Stimulated activated CD8-positive, alpha-beta memory T cell treated with anti-CD3 and anti-CD28 coated beads, Interleukin-4, amount 100 ng/mL, for 4 hours (primary cell): ENCODE data around the gene MAP3K14.
"Not testable (repeated sequence)": the region's sequence is repeated elsewhere in the genome, so short reads cannot be mapped to it uniquely, and the experiment has no call there.

ENCODE experiments used
- DNase-seq, 2 donors: peaks; one replicate each; pipeline ENCODE4 v3.0.0-alpha.2; 2020; ENCODE audit warnings: low read depth in 2 of 2, low spot score in 1 of 2

The MAP3K14 gene

GRCh38 chr17:45260204-45260783 lies 56.5 kb downstream of the MAP3K14 start:
- DNase-seq = no peak

DNA sequence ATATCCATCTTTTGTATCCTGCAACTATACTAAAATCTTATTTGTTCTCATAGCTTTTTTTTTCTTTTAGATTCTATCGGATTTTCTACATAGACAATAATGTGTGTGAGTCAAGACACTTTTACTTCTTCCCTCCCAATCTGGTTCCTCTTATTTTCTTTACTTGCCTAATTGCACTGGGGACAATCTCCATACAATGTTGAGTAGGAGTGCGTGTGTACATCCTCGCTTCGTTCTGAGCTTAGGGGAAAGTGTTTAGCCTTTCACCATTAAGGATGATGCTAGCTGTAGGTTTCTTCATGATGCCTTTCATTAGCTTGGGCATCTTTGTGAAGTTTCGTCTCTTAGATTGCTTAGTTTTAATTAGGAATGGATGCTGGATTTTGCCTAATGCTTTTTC lies 57.8 kb downstream of the MAP3K14 start:
- DNase-seq = no peak

- no peak for DNase-seq
Observed at GRCh38 chr17:45257115-45257514, 59.7 kb downstream of the MAP3K14 start.

- DNase-seq = no peak
Observed at GRCh38 chr17:45256114-45256966, 60.5 kb downstream of the MAP3K14 start.

DNA sequence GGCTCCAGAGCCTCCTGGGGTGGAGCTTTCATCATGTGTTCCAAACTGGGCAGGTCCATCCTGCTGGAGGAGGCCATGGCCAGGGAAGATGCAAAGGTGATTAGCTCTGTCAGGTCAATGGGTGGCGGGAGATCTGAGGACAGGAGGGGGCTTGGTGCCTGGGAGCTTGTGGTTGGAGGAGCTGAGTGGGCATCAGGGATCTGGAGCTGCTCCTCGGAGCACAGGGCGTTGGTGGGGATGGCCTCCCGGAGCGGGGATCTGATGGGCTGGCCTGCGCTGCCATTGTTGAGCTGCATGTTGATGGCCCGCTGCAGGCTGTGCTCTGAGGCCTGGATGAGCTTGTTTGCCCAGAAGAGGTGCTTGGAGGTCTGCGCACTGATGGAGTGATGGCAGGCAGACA lies 61.5 kb downstream of the MAP3K14 start:
- no peak for DNase-seq

DNA sequence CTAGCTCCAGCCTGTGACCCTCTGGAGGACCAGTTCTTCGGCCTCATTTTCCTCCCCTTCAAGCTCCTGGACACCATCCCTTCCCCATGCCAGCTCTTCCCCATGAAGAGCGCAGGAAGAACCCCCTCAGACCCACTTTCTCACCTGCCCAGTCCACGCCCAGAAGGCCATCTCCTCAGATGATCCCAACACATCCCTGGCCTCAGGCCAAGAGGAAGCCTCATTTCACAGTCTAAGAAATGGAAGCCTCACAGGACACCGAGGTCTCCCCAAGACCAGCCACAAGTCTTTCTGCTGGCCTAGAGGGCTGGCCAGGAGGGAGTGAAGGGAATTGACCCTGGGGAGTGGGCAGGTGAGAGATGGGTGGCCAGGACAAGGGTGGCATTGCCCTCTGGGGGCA lies 62.9 kb downstream of the MAP3K14 start:
- DNase-seq = no peak

DNA sequence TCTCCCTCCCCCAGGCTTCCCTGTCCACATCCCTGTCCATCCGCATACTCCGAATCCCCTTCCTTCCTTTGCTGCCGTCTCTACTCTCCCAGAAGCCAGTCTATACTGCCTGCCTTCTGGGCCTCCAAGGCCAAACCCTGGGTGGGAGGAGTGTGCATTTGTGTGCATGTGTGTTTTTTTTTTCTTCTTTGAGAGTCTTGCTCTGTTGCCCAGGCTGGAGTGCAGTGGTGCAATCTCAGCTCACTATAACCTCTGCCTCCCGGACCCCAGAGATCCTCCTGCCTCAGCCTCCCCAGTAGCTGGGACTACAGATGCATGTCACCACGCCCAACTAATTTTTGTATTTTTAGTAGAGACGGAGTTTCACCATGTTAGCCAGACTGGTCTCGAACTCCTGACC lies 63.6 kb downstream of the MAP3K14 start:
- not testable (repeated sequence) for DNase-seq

DNA sequence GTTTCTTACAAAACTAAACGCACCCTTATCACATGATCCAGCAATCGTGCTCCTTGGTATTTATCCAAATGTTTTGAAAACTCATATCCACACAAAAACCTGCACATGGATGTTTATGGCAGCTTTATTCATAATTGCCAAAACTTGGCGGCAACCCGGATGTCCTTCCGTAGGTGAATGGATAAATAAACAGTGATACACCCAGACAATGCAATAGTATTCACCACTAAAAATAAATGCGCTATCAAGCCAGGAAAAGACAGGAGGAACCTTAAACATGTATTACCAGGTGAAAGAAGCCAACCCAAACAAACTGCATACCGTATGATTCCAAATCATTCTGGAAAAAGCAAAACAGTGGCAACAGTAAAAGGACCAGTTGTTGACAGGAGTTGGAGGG lies 64.9 kb downstream of the MAP3K14 start:
- DNase-seq = no peak

DNA sequence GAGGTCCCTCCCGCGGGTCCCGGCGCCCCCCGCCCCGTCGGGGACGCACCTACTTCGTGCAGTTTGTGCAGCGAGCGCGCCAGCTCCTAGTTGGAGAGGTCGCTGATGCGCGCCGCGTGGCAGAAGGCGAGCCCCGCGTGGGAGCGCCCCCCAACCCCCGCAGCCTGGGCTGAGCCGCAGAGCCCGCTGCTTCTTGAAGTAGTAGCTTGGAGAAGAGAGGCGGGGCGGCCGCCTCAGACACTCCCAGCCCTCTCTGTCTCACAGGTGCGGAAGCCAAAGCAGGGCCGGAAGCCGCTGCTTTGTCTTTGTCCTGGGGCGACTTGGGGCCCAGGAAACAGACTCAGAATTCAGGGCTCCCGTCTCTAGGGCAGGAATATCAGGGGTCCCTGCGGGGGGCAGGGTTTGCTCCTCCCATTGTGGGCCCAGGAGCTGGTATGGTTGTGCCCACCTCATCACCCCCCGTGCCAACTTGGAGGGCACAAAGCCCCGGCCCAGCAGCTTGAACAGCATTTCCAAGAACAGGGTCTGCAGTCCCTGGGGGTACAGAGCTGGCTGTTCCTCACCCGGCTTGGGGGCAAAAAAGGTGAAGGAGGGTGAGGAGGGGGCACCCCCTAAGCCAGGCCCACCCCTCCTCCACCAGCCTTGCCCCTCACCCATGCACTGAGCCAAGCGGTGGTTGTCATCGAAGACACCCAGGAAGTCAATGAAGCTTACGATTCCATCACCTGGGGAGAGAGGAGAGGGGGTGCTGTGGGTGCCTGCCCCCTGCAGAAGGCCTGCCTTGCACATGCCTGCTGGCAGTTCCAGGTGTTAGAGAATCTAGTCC lies 68.5 kb downstream of the MAP3K14 start:
- DNase-seq = peak; percentile 63 to 74

GRCh38 chr17:45247429-45248131 lies 69.2 kb downstream of the MAP3K14 start:
- peak; percentile 90 to 95 for DNase-seq

DNA sequence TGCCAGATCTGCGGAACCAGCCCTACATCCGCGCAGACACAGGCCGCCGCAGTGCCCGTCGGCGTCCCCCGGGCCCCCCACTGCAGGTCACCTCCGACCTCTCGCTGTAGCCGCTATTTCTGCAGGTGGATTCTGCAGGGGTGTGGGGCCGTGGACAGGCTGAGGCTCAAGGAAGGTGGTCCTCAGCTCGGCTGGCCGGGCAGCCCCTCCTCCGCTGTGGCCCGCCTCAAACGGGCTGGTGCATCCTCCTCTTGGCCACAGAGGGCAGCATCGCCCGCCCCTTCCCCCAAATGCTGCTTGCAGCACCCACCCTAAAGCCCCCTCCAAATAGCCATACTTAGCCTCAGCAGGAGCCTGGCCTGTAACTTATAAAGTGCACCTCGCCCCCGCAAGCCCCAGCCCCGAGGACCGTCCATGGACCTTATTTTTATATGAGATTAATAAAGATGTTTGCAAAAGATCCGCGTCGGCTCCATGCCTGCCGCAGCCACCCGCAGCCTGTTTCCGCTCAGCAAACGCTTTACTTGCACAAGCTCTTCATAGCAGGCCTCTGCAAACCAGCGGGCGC lies 69.9 kb downstream of the MAP3K14 start:
- no peak for DNase-seq

- DNase-seq = no peak
Observed at GRCh38 chr17:45246338-45246737, 70.5 kb downstream of the MAP3K14 start.

GRCh38 chr17:45244725-45245656 lies 71.8 kb downstream of the MAP3K14 start:
- DNase-seq = no peak

DNA sequence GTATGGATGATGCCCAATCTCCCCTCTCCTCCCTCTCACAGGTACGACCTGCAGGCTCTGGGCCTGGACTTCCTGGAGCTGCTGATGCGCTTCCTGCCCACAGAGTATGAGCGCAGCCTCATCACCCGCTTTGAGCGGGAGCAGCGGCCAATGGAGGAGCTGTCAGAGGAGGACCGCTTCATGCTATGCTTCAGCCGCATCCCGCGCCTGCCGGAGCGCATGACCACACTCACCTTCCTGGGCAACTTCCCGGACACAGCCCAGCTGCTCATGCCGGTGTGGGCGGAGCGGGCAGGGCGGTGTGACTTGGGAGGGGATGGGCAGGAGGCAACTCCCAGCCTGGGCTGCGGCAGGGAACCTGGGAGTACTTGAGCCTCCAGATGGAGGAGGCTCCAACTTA lies 73.1 kb downstream of the MAP3K14 start:
- no peak for DNase-seq

DNA sequence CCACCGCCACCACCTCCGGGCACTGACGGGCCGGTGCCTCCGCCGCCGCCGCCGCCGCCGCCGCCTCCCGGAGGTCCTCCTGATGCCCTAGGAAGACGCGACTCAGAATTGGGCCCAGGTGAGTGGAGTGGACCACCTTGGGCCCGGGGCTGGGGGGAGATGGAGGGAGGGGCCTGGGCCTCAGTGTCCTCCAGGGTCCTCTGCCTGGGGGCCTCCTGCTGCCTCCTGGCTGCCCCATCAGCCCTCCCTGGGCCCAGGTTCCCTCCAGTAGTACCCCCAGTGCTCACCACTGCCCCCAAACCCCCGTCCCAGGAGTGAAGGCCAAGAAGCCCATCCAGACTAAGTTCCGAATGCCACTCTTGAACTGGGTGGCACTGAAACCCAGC lies 74.8 kb downstream of the MAP3K14 start:
- no peak for DNase-seq

DNA sequence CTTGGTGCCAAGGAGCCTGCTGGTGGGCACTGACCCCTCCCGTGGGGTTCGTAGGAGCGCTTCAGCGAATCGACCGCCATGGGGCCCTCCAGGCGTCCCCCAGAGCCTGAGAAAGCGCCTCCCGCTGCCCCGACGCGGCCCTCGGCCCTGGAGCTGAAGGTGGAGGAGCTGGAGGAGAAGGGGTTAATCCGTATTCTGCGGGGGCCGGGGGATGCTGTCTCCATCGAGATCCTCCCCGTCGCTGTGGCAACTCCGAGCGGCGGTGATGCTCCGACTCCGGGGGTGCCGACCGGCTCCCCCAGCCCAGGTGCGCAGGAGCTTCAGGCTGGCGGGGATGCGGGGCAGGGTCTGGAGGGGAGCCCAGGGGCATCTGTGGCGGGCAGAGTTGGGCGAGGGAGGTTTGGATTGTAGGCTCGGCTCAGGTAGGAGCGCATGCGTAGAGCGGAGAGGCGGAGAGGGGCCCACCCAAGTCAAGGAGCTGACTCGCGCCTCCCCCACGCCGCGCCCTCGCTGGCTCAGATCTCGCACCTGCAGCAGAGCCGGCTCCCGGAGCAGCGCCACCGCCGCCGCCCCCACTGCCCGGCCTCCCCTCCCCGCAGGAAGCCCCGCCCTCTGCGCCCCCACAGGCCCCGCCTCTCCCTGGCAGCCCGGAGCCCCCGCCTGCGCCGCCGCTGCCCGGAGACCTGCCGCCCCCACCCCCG lies 75.3 kb downstream of the MAP3K14 start:
- DNase-seq = no peak

DNA sequence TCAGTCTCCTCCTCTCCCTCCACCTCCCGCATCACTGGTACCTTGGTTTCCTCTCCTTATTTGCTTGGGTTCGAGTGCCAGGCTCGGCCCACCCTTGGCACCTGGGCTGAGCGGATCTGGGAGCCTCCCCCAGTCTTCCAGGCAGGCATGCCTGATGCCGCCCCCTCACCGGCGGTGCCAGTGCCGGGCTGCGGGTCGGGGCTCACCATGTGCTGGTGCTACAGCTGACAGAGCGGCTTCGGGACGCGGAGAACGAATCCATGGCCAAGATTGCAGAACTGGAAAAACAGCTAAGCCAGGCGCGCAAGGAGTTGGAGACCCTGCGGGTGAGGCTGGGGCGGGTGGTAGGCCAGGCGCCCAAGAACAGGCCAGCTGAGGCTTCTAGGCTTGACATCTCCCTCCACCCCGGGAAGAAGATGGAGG lies 75.9 kb downstream of the MAP3K14 start:
- DNase-seq = no peak

- no peak for DNase-seq
Observed at GRCh38 chr17:45238155-45238774, 78.6 kb downstream of the MAP3K14 start.

- no peak for DNase-seq
Observed at GRCh38 chr17:45237686-45238085, 79.1 kb downstream of the MAP3K14 start.
